ENCODE results near the gene SMG5.
"Not testable (repeated sequence)": the region's sequence is repeated elsewhere in the genome, so short reads cannot be mapped to it uniquely, and the experiment has no call there.

Gene SMG5

GRCh38 chr1:156282479-156283222 is at the start of gene SMG5:
Gene SMG5 (minus strand): TSS chr1:156282825. CDS start chr1:156282680, 145 bp downstream.
- peak; percentile 98 for DNase-seq (ENCODE audit: extremely low read depth, low read depth)
- TF ChIP-seq CTCF (IDR thresholded peaks at IDR 0.05; ENCODE audit: low read depth, low read length, missing control alignments): no peak
- peak within 1 kb of the TSS; percentile 77 for H3K4me3 ChIP-seq (replicated peaks; ENCODE audit: low read depth, low read length)

- DNase-seq (ENCODE audit: extremely low read depth, low read depth); H3K4me3 ChIP-seq (replicated peaks; ENCODE audit: low read depth, low read length): not testable (repeated sequence)
These were observed 40.6 kb upstream of the SMG5 start for GRCh38 chr1:156323179-156323578.

- DNase-seq (ENCODE audit: extremely low read depth, low read depth): no peak
- H3K4me3 ChIP-seq (replicated peaks; ENCODE audit: low read depth, low read length): no peak overlapping the region
- no peak for TF ChIP-seq CTCF (IDR thresholded peaks at IDR 0.05; ENCODE audit: low read depth, low read length, missing control alignments)
These were observed 37.9 kb upstream of the SMG5 start for GRCh38 chr1:156320560-156320959.

DNA sequence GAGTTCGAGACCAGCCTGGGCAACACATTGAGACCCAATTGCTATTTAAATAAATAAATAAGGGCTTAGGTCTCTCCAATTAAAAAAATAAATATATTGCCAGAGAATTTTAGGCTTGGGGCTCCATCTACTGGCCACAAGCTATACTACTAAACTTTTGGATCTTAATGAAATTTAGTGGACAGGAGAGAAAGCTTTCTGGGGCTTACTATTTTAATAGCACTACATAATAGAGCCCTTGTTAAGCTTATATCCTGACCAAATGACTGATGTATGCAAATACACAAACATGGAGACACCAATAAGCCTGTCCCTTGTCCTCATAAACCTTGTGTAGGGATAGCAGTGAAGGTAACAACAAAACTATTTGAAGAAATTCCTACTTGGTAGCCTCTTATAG is 37.0 kb upstream of the SMG5 start:
- no peak overlapping the region for H3K4me3 ChIP-seq (replicated peaks; ENCODE audit: low read depth, low read length)
- DNase-seq (ENCODE audit: extremely low read depth, low read depth): no peak
- peak; percentile 48 for TF ChIP-seq CTCF (IDR thresholded peaks at IDR 0.05; ENCODE audit: low read depth, low read length, missing control alignments)

- no peak for TF ChIP-seq CTCF (IDR thresholded peaks at IDR 0.05; ENCODE audit: low read depth, low read length, missing control alignments)
- H3K4me3 ChIP-seq (replicated peaks; ENCODE audit: low read depth, low read length): no peak overlapping the region
- DNase-seq (ENCODE audit: extremely low read depth, low read depth): no peak
These were observed 34.3 kb upstream of the SMG5 start for GRCh38 chr1:156316909-156317308.

DNA sequence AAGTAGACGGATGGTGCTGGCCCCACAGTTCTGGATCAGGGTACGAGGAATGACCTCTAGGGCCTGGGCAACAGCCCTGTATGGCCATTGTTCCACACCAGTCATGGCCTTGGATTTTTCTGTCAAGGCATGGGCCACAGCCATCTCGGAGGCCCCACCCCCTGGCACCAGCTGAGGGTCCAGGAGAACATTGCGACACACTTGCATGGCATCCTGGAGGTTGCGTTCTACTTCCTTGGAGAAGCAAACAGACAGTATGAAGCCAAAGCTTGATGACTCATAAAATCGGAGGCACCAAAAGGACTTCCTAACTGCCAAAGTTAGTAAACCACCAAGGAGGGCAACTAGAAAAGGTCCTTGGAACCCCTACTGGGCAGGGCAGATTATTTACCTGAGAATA is 28.3 kb upstream of the SMG5 start:
- TF ChIP-seq CTCF (IDR thresholded peaks at IDR 0.05; ENCODE audit: low read depth, low read length, missing control alignments): no peak
- no peak overlapping the region for H3K4me3 ChIP-seq (replicated peaks; ENCODE audit: low read depth, low read length)
- no peak for DNase-seq (ENCODE audit: extremely low read depth, low read depth)

GRCh38 chr1:156308078-156308477 is 25.5 kb upstream of the SMG5 start:
- no peak for DNase-seq (ENCODE audit: extremely low read depth, low read depth)
- no peak overlapping the region for H3K4me3 ChIP-seq (replicated peaks; ENCODE audit: low read depth, low read length)
- no peak for TF ChIP-seq CTCF (IDR thresholded peaks at IDR 0.05; ENCODE audit: low read depth, low read length, missing control alignments)
